HG02885 (cell line): Measurements from ENCODE around the gene SCUBE1.

ENCODE experiments used
- ATAC-seq: cut with Tn5 transposase; IDR thresholded peaks from one replicate; pipeline ENCODE4 v1.9.1; 2021; ENCODE audit warnings: mild to moderate bottlenecking; ENCODE audit not compliant: unreplicated experiment, poor library complexity

SCUBE1 gene

DNA sequence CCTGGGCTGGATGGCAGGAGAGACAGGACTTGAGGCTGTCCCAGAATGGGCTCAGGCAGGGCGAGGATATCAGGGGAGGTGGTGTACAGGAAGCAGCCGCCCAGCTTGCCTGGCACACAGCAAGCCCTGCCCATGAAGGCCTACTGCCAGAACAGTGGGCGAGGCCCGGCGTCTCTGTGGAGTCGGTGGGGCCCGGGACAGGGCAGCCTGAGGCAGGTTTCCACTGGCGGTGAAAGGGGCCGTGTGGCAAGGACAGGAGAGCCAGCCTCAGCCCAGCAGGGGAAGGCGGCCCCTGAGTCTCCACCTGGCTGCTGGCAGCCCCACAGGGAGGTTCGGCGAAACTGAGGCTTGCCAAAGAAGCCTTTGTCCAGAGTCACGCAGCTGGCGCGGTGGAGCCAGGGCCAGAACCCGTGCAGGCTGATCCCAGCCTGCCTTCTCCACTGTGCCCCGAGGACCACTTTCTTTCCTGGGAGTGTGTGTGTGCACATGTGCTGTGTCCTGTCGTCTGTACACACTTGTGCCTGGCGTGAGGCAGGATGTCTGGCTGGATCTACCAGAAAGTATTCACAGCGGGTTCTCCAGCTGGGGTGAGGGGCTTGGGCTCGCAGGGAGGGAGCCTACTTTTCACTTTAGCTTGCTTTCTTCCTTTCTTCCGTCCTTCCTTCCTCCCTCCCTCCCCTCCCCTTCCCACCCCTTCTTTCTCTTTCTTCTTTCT is 190.7 kb downstream of the SCUBE1 start:
- ATAC-seq = no peak

DNA sequence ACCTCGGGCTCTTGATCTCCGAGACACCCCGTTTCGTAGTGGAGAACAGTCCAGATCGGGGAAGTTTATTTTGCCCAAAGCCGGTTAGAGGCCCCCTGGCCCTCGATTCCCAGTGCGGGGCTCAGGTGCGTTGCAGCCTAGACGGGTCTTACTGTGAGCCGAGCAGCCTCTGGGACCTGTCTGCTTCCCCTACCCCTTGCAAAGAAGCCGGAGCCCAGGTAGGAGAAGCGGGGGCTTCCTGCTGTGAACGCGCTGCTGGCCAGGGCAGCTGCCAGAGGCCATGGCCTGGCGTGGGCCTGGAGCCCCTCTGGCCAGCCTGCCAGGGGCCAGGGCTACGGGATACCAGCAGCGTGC is 191.2 kb downstream of the SCUBE1 start:
- no peak for ATAC-seq

DNA sequence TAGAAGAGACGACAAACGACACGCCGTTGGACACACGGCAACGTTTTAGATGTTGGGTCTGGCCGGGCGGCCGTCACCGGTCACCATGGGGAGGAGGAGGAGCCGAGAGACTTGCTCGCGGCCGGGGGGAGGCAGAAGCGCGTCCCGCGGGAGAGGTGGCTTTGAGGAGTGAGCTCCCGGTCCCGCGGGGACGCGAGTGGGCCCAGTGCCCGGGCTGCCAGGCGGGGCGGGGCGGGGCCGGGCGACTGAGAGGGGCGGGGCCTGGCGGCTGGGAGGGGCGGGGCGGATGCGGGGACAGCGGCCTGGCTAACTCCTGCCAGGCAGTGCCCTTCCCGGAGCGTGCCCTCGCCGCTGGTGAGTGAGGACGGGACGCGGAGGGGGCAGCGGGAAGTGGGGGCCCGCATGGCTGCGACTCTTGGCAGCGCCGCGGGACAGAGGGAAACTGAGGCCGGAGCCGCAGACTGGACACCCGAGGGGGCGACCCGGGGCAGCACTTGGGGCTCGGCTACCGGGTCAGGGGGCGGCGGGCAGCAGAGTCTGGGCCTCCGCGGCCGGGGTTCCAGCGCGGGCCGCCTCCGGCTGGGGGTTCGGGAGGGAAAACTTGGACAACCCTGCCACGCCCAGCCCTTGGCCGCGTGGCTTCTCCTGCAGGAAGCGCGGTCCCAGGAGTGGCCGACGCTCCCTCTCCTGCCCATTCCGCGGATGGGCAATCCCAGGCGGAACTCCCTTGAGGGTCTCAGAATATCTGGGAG is 191.7 kb downstream of the SCUBE1 start, which contains the start of gene TSPO:
Gene TSPO (plus strand): TSS at position 309 of the 752 bp plus-strand sequence. CDS start 7,680 bp downstream, outside the sequence.
- ATAC-seq = no peak

DNA sequence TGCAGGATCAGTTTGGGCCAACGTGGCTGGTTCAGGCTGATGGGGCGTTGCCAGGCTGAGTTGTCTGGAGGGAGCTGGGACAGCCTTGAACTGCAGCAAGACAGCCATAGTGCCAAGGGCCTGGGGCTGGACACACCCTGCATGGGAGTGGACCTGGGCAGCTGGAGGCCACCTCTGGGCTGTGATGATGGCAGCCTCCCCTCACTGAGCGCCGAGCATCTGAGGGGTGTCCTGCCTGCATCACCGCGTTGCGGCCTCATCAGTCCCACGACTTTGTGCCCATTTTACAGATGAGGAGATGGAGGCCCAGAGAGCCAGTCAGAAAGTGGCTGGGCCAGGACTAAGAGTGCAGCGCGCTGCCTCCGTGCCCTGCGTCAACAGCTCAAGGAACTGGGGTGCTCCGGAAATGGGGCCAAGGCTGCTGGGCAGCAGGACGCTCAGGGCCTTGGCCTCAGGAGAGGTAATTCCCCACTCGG is 192.4 kb downstream of the SCUBE1 start:
- ATAC-seq = no peak

DNA sequence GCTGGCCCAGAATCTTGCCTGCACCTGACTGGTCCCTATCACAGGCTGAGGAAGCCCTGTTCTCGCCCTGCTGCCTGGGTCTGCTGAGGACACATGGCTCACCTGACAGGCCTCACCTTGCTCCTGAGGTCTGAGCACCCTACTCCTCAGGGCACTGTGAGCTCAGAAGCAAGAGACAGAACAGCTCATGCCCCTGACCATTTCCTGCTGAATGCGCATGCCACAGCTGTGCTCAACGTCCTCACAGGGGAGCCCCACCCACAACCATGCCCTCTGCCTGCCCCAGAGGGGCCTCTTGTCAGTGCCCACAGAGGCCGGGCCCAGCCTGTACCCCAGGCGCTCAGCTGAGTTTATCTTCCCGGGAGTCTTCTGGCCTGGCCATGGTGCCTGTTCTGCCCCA is 194.6 kb downstream of the SCUBE1 start:
- ATAC-seq = no peak

DNA sequence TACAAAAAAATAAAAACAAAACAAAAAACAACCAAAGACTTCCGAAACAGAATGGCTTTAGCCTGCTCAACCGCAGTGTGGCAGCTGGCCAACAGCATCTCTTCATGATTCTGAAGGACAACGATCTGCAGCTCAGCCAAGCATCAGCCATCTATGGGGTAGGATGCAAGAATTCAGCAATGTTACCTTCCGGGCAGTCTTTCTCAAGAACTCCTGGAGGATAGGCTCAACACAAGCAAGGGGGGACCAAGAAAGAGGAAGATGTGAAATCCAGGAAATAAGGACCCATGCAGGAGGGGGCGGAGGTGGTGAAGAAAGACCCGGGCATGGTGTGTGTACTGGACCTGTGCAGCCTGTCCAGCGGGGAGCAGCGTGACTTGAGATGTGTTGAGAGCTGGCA is 195.4 kb downstream of the SCUBE1 start:
- no peak for ATAC-seq
